OCI-LY3 (cell line): ENCODE measurements around the gene C3orf38.
"Not testable (repeated sequence)": the region's sequence is repeated elsewhere in the genome, so short reads cannot be mapped to it uniquely, and the experiment has no call there.

Experiments
- H2AFZ ChIP-seq: fragments of 200-600, 300-600 bp; shearing (Covaris generic); 2 replicates; pipeline ENCODE4 v1.6.0; 2014; ENCODE audit warnings: antibody characterized with exemption, low read depth, low read length
- H3K27ac ChIP-seq: fragments of 200-600, 300-600 bp; sonication (generic); 2 replicates; pipeline ENCODE4 v1.5.1; 2014; ENCODE audit warnings: mild to moderate bottlenecking, low read length, moderate library complexity, mixed read lengths
- H3K27me3 ChIP-seq: fragments of 200-600, 300-600 bp; sonication (generic); 2 replicates; pipeline ENCODE4 v1.6.1; 2014; ENCODE audit warnings: low read depth, low read length, mixed read lengths
- H3K36me3 ChIP-seq: fragments of 200-600, 300-600 bp; sonication (generic); replicated peaks from 2 replicates; pipeline ENCODE3; 2014; ENCODE audit warnings: low read depth, low read length, mixed read lengths
- H3K4me1 ChIP-seq: fragments of 300-600, 200-600 bp; sonication (generic); 2 replicates; pipeline ENCODE4 v1.6.1; 2014; ENCODE audit warnings: low read length, mixed read lengths
- H3K4me2 ChIP-seq: fragments of 200-600, 300-600 bp; sonication (generic); 2 replicates; pipeline ENCODE4 v1.6.1; 2014; ENCODE audit warnings: low read length, mixed read lengths
- H3K4me3 ChIP-seq: fragments of 300-600, 200-600 bp; sonication (generic); 2 replicates; pipeline ENCODE4 v1.5.1; 2014; ENCODE audit warnings: antibody characterized with exemption, mild to moderate bottlenecking, low read length, moderate library complexity
- H3K79me2 ChIP-seq: fragments of 300-600, 200-600 bp; shearing (Covaris generic); 2 replicates; pipeline ENCODE4 v1.6.1; 2014; ENCODE audit warnings: mild to moderate bottlenecking, low read length, mixed read lengths
- H3K9ac ChIP-seq: fragments of 300-600, 200-600 bp; shearing (Covaris generic); 2 replicates; pipeline ENCODE4 v1.6.0; 2014; ENCODE audit warnings: mild to moderate bottlenecking, low read length, moderate library complexity
- H3K9me3 ChIP-seq: fragments of 200-600, 300-600 bp; shearing (Covaris generic); 2 replicates; pipeline ENCODE4 v1.6.1; 2014; ENCODE audit warnings: low read length, mixed read lengths; ENCODE audit not compliant: insufficient read depth
- H4K20me1 ChIP-seq: fragments of 200-600, 300-600 bp; sonication (generic); 2 replicates; pipeline ENCODE4 v1.6.1; 2016; ENCODE audit warnings: low read length, mixed read lengths; ENCODE audit not compliant: insufficient read depth
- EZH2phosphoT487 ChIP-seq: fragments of 200-600 bp; shearing (Covaris generic); IDR thresholded peaks from 2 replicates; pipeline ENCODE4 v1.6.1; 2018; ENCODE audit warnings: antibody characterized with exemption, mixed run types, low read depth
- TF ChIP-seq, protein P1 (sequence below): fragments of 200-600, 300-600 bp; sonication (generic); IDR thresholded peaks from 2 replicates; pipeline ENCODE4 v1.5.1; 2014; ENCODE audit warnings: antibody characterized with exemption, low read length, low read depth

Gene C3orf38

DNA sequence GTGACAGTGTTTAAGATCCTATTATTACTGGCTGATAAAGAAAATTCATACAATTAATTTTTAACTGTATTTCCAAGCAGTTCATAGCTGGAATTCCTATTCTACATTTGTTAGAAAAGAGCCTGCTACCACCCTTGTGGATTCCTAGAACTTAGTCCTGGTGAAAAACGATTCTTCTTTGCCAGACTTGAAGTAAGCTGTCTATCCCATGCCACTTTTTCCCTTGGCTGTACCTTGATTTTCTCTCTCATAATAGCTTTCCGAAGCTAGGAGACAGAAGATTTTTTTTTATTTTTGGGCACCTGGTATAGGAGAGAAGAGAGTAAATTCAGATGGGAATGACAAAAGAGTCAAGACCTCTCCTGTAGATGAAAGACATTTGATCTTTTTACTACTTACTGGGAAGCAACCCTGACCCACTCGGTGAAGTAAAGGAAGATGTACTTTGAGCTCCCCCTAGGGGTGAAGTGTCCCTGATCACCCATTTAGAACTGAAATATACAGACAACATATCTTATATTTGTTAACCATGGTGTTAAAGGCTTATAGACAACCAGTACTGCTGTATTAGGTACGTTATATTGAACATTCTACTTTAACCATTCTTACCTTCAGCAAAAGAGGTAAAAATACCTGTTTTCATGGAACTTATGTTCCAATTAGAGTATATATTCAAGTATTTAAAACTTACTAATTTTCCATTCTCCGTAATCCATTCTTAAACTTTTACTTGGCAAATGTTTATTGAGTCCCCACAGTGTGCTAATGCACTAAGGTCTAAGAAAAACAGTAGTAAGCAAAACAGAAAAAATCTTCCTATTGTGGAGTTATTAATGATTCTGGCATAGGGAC is 36.2 kb upstream of the C3orf38 start:
- Histone ChIP-seq H3K79me2 (peaks cover 16% of the 10 kb centered on the region), H3K4me2 (no peak overlapping the region), H3K4me1 (peaks cover 8% of the 10 kb centered on the region), H3K4me3 (no peak overlapping the region), H3K27ac (no peak overlapping the region), H3K9ac (no peak overlapping the region), H4K20me1 (peaks cover 23% of the 10 kb centered on the region), H2AFZ (no peak overlapping the region), H3K27me3 (no peaks in the 10 kb centered on the region), H3K9me3 (no peaks in the 10 kb centered on the region), H3K36me3 (peaks cover 13% of the 10 kb centered on the region)
- TF ChIP-seq, protein P1, sequence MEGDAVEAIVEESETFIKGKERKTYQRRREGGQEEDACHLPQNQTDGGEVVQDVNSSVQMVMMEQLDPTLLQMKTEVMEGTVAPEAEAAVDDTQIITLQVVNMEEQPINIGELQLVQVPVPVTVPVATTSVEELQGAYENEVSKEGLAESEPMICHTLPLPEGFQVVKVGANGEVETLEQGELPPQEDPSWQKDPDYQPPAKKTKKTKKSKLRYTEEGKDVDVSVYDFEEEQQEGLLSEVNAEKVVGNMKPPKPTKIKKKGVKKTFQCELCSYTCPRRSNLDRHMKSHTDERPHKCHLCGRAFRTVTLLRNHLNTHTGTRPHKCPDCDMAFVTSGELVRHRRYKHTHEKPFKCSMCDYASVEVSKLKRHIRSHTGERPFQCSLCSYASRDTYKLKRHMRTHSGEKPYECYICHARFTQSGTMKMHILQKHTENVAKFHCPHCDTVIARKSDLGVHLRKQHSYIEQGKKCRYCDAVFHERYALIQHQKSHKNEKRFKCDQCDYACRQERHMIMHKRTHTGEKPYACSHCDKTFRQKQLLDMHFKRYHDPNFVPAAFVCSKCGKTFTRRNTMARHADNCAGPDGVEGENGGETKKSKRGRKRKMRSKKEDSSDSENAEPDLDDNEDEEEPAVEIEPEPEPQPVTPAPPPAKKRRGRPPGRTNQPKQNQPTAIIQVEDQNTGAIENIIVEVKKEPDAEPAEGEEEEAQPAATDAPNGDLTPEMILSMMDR, result peak; percentile 86
- no peak for TF ChIP-seq EZH2phosphoT487

DNA sequence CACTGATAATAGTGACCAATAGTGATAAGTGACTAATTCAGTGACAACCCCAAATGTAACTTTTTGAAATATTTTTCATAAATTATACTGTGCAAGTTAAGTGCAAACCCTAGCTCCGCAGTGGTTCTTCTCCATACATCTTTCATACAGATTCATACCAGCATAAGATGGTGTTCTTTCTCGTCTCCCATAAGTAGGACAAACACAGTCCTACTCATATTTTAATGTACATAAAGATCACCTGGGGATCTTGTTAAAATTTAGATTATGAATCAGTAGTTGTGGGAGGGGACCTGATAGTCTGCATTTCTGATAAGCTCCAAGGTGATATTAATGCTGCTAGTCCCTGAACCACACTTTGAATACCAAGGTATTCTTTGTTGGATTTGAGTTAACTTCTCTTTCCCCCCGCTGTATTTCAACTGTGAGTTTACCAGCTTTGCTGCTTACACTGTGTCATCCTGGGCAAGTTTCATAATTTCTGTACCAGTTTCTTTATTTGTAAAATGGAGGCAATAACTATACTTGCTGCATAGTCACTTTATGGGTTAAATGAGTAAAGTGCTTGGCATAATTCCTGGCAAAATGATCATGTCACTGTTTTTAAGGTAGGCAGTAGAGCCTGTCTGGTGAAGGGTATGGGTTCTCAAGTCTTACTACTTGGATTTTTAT is 34.7 kb upstream of the C3orf38 start:
- Histone ChIP-seq H2AFZ (no peak overlapping the region), H3K9ac (no peak overlapping the region), H3K79me2 (peaks cover 14% of the 10 kb centered on the region), H3K4me1 (peaks cover 8% of the 10 kb centered on the region), H3K27ac (no peak overlapping the region), H3K9me3 (no peaks in the 10 kb centered on the region), H3K27me3 (no peaks in the 10 kb centered on the region), H3K4me2 (no peak overlapping the region), H3K4me3 (no peak overlapping the region), H3K36me3 (peaks cover 15% of the 10 kb centered on the region), H4K20me1 (peaks cover 23% of the 10 kb centered on the region)
- TF ChIP-seq, protein P1, result no peak

DNA sequence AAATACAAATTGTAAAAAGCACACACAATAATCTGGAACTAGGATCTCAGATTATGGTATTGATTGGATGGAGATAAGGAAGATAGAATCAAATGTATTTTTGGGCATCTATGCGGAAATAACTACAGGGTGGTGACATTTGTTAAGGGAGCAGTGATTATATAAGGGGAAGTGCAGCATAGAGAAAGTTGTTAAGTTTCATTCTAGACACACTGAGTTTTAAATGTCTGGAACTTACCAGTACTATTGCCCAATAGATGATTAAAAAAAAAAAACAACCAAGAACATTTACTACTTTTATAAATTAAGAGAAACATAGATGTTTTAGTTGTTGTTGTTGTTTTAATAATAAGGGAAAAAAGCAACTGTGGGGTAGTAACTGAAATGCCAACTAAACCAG is 32.1 kb upstream of the C3orf38 start:
- TF ChIP-seq, protein P1, result no peak
- TF ChIP-seq EZH2phosphoT487, result no peak
- H3K27ac ChIP-seq, result no peak overlapping the region
- H2AFZ ChIP-seq, result no peak overlapping the region
- H3K9me3 ChIP-seq, result no peaks in the 10 kb centered on the region
- peaks cover 23% of the 10 kb centered on the region for H3K79me2 ChIP-seq
- H3K4me3 ChIP-seq, result no peak overlapping the region
- H3K4me1 ChIP-seq, result 0 out of 2 replicates have a peak, but pooled peaks cover 2% of the 10 kb centered on the region
- H3K36me3 ChIP-seq, result peaks cover 21% of the 10 kb centered on the region
- H3K27me3 ChIP-seq, result no peaks in the 10 kb centered on the region
- H4K20me1 ChIP-seq, result peaks cover 21% of the 10 kb centered on the region
- no peak overlapping the region for H3K4me2 ChIP-seq
- no peak overlapping the region for H3K9ac ChIP-seq

DNA sequence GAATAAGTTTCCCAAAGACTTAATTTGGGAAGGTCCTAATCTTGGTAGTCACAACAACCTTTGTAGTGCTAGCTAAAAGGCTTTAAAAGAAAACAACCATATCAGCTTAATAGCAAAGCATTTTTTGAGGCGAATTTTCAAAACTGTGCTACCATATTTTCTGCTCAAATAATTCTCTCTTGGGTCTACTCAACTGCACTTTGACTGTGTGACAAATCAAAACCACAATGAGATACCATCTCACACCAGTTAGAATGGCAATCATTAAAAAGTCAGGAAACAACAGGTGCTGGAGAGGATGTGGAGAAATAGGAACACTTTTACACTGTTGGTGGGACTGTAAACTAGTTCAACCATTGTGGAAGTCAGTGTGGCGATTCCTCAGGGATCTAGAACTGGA is 31.2 kb upstream of the C3orf38 start:
- not testable (repeated sequence) for H3K9ac ChIP-seq, H3K4me1 ChIP-seq, H3K4me3 ChIP-seq, H2AFZ ChIP-seq, H3K27me3 ChIP-seq, H3K27ac ChIP-seq, H3K4me2 ChIP-seq, H3K9me3 ChIP-seq
- Histone ChIP-seq H3K79me2 (peaks cover 23% of the 10 kb centered on the region), H4K20me1 (peaks cover 17% of the 10 kb centered on the region), H3K36me3 (peaks cover 21% of the 10 kb centered on the region)
